CD4-positive, CD25-positive, alpha-beta regulatory T cell (primary cell): ENCODE measurements around the gene LIMCH1. TPM values are rescaled to one million over a fixed set of nuclear protein-coding genes. Genes with fewer than 3 reads are reported as not detected.
"Not testable (repeated sequence)": the region's sequence is repeated elsewhere in the genome, so short reads cannot be mapped to it uniquely, and the experiment has no call there.

Experiments
- ATAC-seq, 2 donors: fragments of 150-1000 bp; cut with Tn5 transposase; one replicate each; pipeline ENCODE4 v1.10.0; 2021; ENCODE audit warnings: low read depth in 2 of 2, moderate number of reproducible peaks in 2 of 2, moderate library complexity in 1 of 2
- DNase-seq, 3 donors: peaks; one replicate each; pipeline versions ENCODE4 v3.0.0 to v3.0.0-alpha.2; 2012 to 2022; ENCODE audit warnings: mixed read lengths in 1 of 3
- H3K27ac ChIP-seq: one replicate; pipeline ENCODE4 v1.7.0; 2013; ENCODE audit warnings: mild to moderate bottlenecking, low read length; ENCODE audit not compliant: insufficient read depth, poor library complexity, severe bottlenecking
- H3K27me3 ChIP-seq: one replicate; pipeline ENCODE4 v1.7.0; 2013; ENCODE audit warnings: low read length; ENCODE audit not compliant: control insufficient read depth, insufficient read depth
- H3K36me3 ChIP-seq: one replicate; pipeline ENCODE4 v1.7.0; 2013; ENCODE audit warnings: mild to moderate bottlenecking, low read length, moderate library complexity; ENCODE audit not compliant: control insufficient read depth, insufficient read depth
- H3K4me1 ChIP-seq: 2 replicates; pipeline ENCODE4 v1.7.0; 2013; ENCODE audit warnings: mild to moderate bottlenecking, low read length; ENCODE audit not compliant: insufficient read depth, control insufficient read depth, poor library complexity, severe bottlenecking
- H3K4me3 ChIP-seq: one replicate; pipeline ENCODE4 v1.7.0; 2013; ENCODE audit warnings: low read depth, mild to moderate bottlenecking, low read length, moderate library complexity
- H3K9me3 ChIP-seq, 2 experiments: 1 replicate in 1 of 2; 2 replicates in 1 of 2; pipeline ENCODE4 v1.7.0; 2013; ENCODE audit warnings: low read length in 2 of 2, mild to moderate bottlenecking in 1 of 2, moderate library complexity in 1 of 2; ENCODE audit not compliant: control insufficient read depth in 2 of 2
- H3K27ac Mint-ChIP-seq, 3 donors: one replicate each; pipeline ENCODE4 v1.8.0; 2020 to 2022; ENCODE audit warnings: mild to moderate bottlenecking in 3 of 3, mixed read lengths in 3 of 3, moderate library complexity in 2 of 3
- H3K27me3 Mint-ChIP-seq: one replicate; pipeline ENCODE4 v1.8.0; 2022; ENCODE audit warnings: mild to moderate bottlenecking, mixed read lengths
- H3K36me3 Mint-ChIP-seq: one replicate; pipeline ENCODE4 v1.8.0; 2020; ENCODE audit warnings: mixed read lengths
- H3K4me1 Mint-ChIP-seq, 4 donors: one replicate each; pipeline ENCODE4 v1.8.0; 2020 to 2022; ENCODE audit warnings: mixed read lengths in 4 of 4, mild to moderate bottlenecking in 1 of 4
- H3K4me3 Mint-ChIP-seq, 4 donors: one replicate each; pipeline ENCODE4 v1.8.0; 2020 to 2022; ENCODE audit warnings: mild to moderate bottlenecking in 4 of 4, mixed read lengths in 4 of 4, moderate library complexity in 3 of 4
- H3K9me3 Mint-ChIP-seq, 7 donors: one replicate each; pipeline ENCODE4 v1.8.0; 2020 to 2022; ENCODE audit warnings: mixed read lengths in 7 of 7, mild to moderate bottlenecking in 3 of 7, moderate library complexity in 2 of 7
- polyA plus RNA-seq, 4 donors: library from polyadenylated mRNA; unstranded; fragments of 300-500 nt; fragmentation: Illumina TruSeq; gene quantifications; one replicate each; pipeline ENCODE4 v1.2.3, GENCODE V29; 2021
- total RNA-seq: library from RNA; stranded (reverse); gene quantifications from one replicate; pipeline ENCODE4 v1.2.3, GENCODE V29; 2022

LIMCH1 gene
- total and polyA plus RNA-seq, 5 donors from 2014 or later = 0.07 TPM; not detected in 4

- peaks cover 5 to 8% (median 6%) of the 10 kb centered on the region in 7 donors for H3K9me3 Mint-ChIP-seq
- H3K36me3 ChIP-seq = no peaks in the 10 kb centered on the region
- no peaks in the 10 kb centered on the region for H3K27me3 ChIP-seq
- H3K4me3 Mint-ChIP-seq = no peak overlapping the region
- H3K4me1 Mint-ChIP-seq = no peaks in the 10 kb centered on the region
- H3K4me3 ChIP-seq = no peak overlapping the region
- H3K27me3 Mint-ChIP-seq = peaks cover 8% of the 10 kb centered on the region
- H3K9me3 ChIP-seq = peaks cover 9% of the 10 kb centered on the region in 2 experiments
- ATAC-seq (no peak), DNase-seq (no peak)
- H3K27ac ChIP-seq = no peak overlapping the region
- no peaks in the 10 kb centered on the region for H3K4me1 ChIP-seq
- no peaks in the 10 kb centered on the region for H3K36me3 Mint-ChIP-seq
- no peak overlapping the region for H3K27ac Mint-ChIP-seq
Observed at GRCh38 chr4:41725254-41725653, 187.3 kb downstream of the LIMCH1 start.

GRCh38 chr4:41727861-41728572, 190.1 kb downstream of the LIMCH1 start:
- ATAC-seq = no peak
- H3K4me3 ChIP-seq = no peak overlapping the region
- no peak for DNase-seq
- no peaks in the 10 kb centered on the region for H3K36me3 ChIP-seq
- H3K27ac Mint-ChIP-seq = no peak overlapping the region
- no peak overlapping the region for H3K27ac ChIP-seq
- peaks cover 4 to 8% (median 6%) of the 10 kb centered on the region in 7 donors for H3K9me3 Mint-ChIP-seq
- no peaks in the 10 kb centered on the region for H3K27me3 Mint-ChIP-seq
- H3K9me3 ChIP-seq = peaks cover 9% of the 10 kb centered on the region in 2 experiments
- no peaks in the 10 kb centered on the region for H3K4me1 ChIP-seq
- H3K4me3 Mint-ChIP-seq = no peak overlapping the region
- no peaks in the 10 kb centered on the region for H3K36me3 Mint-ChIP-seq
- no peaks in the 10 kb centered on the region for H3K27me3 ChIP-seq
- no peaks in the 10 kb centered on the region for H3K4me1 Mint-ChIP-seq

- Histone ChIP-seq H3K9me3 (peaks cover 9% of the 10 kb centered on the region in 2 experiments), H3K27ac (no peak overlapping the region), H3K4me1 (no peaks in the 10 kb centered on the region), H3K27me3 (no peaks in the 10 kb centered on the region), H3K4me3 (no peak overlapping the region), H3K36me3 (no peaks in the 10 kb centered on the region)
- no peaks in the 10 kb centered on the region for H3K36me3 Mint-ChIP-seq
- H3K9me3 Mint-ChIP-seq = peaks cover 4 to 7% (median 5%) of the 10 kb centered on the region in 7 donors
- H3K4me1 Mint-ChIP-seq = no peaks in the 10 kb centered on the region
- DNase-seq = no peak
- no peak overlapping the region for H3K27ac Mint-ChIP-seq
- no peak for ATAC-seq
- no peaks in the 10 kb centered on the region for H3K27me3 Mint-ChIP-seq
- H3K4me3 Mint-ChIP-seq = no peak overlapping the region
Observed at GRCh38 chr4:41728573-41728913, 190.6 kb downstream of the LIMCH1 start.

GRCh38 chr4:41731569-41732126, 193.7 kb downstream of the LIMCH1 start:
- no peak overlapping the region for H3K4me3 ChIP-seq
- H3K27ac Mint-ChIP-seq = no peak overlapping the region
- H3K27ac ChIP-seq = no peak overlapping the region
- H3K36me3 ChIP-seq = no peaks in the 10 kb centered on the region
- no peaks in the 10 kb centered on the region for H3K27me3 Mint-ChIP-seq
- no peaks in the 10 kb centered on the region for H3K4me1 ChIP-seq
- no peaks in the 10 kb centered on the region for H3K4me1 Mint-ChIP-seq
- peaks cover 0 to 7% (median 1%) of the 10 kb centered on the region in 7 donors for H3K9me3 Mint-ChIP-seq
- H3K4me3 Mint-ChIP-seq = no peak overlapping the region
- H3K27me3 ChIP-seq = no peaks in the 10 kb centered on the region
- H3K9me3 ChIP-seq = no peaks in the 10 kb centered on the region
- no peak for ATAC-seq
- no peak for DNase-seq
- no peaks in the 10 kb centered on the region for H3K36me3 Mint-ChIP-seq

- no peak overlapping the region for H3K4me3 ChIP-seq
- Mint-ChIP-seq H3K27ac (no peak overlapping the region), H3K27me3 (peaks cover 4% of the 10 kb centered on the region), H3K4me1 (no peaks in the 10 kb centered on the region), H3K9me3 (peaks cover 0 to 9% (median 0%) of the 10 kb centered on the region in 7 donors), H3K4me3 (no peak overlapping the region), H3K36me3 (no peaks in the 10 kb centered on the region)
- H3K4me1 ChIP-seq = no peaks in the 10 kb centered on the region
- ATAC-seq (no peak), DNase-seq (no peak)
- H3K27me3 ChIP-seq = no peaks in the 10 kb centered on the region
- H3K36me3 ChIP-seq = no peaks in the 10 kb centered on the region
- H3K9me3 ChIP-seq = no peaks in the 10 kb centered on the region
- H3K27ac ChIP-seq = no peak overlapping the region
Observed at GRCh38 chr4:41734371-41734770, 196.4 kb downstream of the LIMCH1 start.

- not testable (repeated sequence) for H3K9me3 Mint-ChIP-seq, H3K27ac ChIP-seq, H3K9me3 ChIP-seq, ATAC-seq, H3K4me1 Mint-ChIP-seq, H3K4me3 ChIP-seq, H3K36me3 ChIP-seq, H3K36me3 Mint-ChIP-seq, H3K27ac Mint-ChIP-seq, H3K4me3 Mint-ChIP-seq, H3K27me3 ChIP-seq, DNase-seq, H3K4me1 ChIP-seq
- H3K27me3 Mint-ChIP-seq = peaks cover 25% of the 10 kb centered on the region
Observed at GRCh38 chr4:41737491-41737890, 199.5 kb downstream of the LIMCH1 start.

GRCh38 chr4:41741354-41741753, 203.4 kb downstream of the LIMCH1 start:
- ATAC-seq (no peak), DNase-seq (no peak)
- Mint-ChIP-seq H3K4me3 (no peak overlapping the region), H3K27ac (no peak overlapping the region), H3K4me1 (peaks cover 0 to 2% (median 0%) of the 10 kb centered on the region in 4 donors), H3K9me3 (peaks cover 0 to 9% (median under 1%) of the 10 kb centered on the region in 7 donors), H3K27me3 (peaks cover 48% of the 10 kb centered on the region), H3K36me3 (no peaks in the 10 kb centered on the region)
- Histone ChIP-seq H3K27me3 (peaks cover 16% of the 10 kb centered on the region), H3K9me3 (no peaks in the 10 kb centered on the region), H3K4me3 (no peak overlapping the region), H3K36me3 (no peaks in the 10 kb centered on the region), H3K27ac (no peak overlapping the region), H3K4me1 (no peaks in the 10 kb centered on the region)
